Panc1 (cell line): ENCODE results near the gene PRDM2. TPM values are rescaled to one million over a fixed set of nuclear protein-coding genes. Genes with fewer than 3 reads are reported as not detected.

Experiments used
- ATAC-seq: fragments of 200-7000 bp; cut with Tn5 transposase; 2 replicates; pipeline ENCODE4 v1.9.1; 2020; ENCODE audit warnings: mild to moderate bottlenecking, moderate library complexity
- BruUV-seq: library from RNA; stranded (reverse); fragments of 400-500 nt; replicated peaks from 2 replicates; lab custom pipeline; 2021; lab: Mats Ljungman, UMichigan
- CTCF ChIA-PET: fragments of 300-600 bp; sonication (Branson Sonifier 250); formaldehyde crosslinking; loops from one replicate; lab custom pipeline; 2022; ENCODE audit warnings: antibody characterized with exemption; lab: Charles Lee
- POLR2A ChIA-PET: fragments of 300-600 bp; sonication (Branson Sonifier 250); formaldehyde crosslinking; loops from one replicate; lab custom pipeline; 2022; ENCODE audit warnings: antibody characterized with exemption; lab: Charles Lee
- DNase-seq: peaks from one replicate; pipeline ENCODE4 v3.0.0-alpha.2; 2010; ENCODE audit warnings: low read depth, low spot score
- H3K27ac ChIP-seq: 2 replicates; pipeline ENCODE4 v1.5.1; 2011; ENCODE audit warnings: mild to moderate bottlenecking, low read length, inconsistent platforms
- H3K27me3 ChIP-seq: fragments of 200-500 bp; sonication (Bioruptor generic); 2 replicates; pipeline ENCODE4 v1.6.0; 2014; ENCODE audit warnings: low read length, inconsistent platforms; ENCODE audit not compliant: control insufficient read depth, insufficient read depth
- H3K36me3 ChIP-seq: fragments of 200-500 bp; sonication (Bioruptor generic); 2 replicates; pipeline ENCODE4 v1.5.1; 2014; ENCODE audit warnings: inconsistent platforms, mild to moderate bottlenecking, low read length, moderate library complexity; ENCODE audit not compliant: control insufficient read depth, insufficient read depth
- H3K4me1 ChIP-seq: 2 replicates; pipeline ENCODE4 v1.5.1; 2011; ENCODE audit warnings: inconsistent platforms, mild to moderate bottlenecking, low read length, moderate library complexity; ENCODE audit not compliant: control insufficient read depth, insufficient read depth
- H3K4me3 ChIP-seq, 2 experiments: 2 replicates each; pipeline ENCODE4 v1.5.1; 2011 to 2012; ENCODE audit warnings: low read depth in 2 of 2, low read length in 2 of 2, mild to moderate bottlenecking in 2 of 2, inconsistent platforms in 1 of 2, moderate library complexity in 1 of 2
- H3K9me3 ChIP-seq: fragments of 200-500 bp; sonication (Bioruptor generic); 2 replicates; pipeline ENCODE4 v1.5.1; 2014; ENCODE audit warnings: low read depth, mild to moderate bottlenecking, inconsistent platforms, low read length, moderate library complexity; ENCODE audit not compliant: control insufficient read depth, insufficient read depth
- CTCF ChIP-seq: fragments of 450-650 bp; IDR thresholded peaks from 2 replicates; pipeline ENCODE4 v1.5.1; 2017; ENCODE audit warnings: mild to moderate bottlenecking
- POLR2AphosphoS5 ChIP-seq: IDR thresholded peaks from 2 replicates; pipeline ENCODE4 v1.6.1; 2012; ENCODE audit warnings: mild to moderate bottlenecking, low read depth, low read length, moderate library complexity
- REST ChIP-seq, 2 experiments: IDR thresholded peaks; 2 replicates each; pipeline ENCODE4 v1.6.1; 2011 to 2012; ENCODE audit warnings: low read depth in 2 of 2, control low read depth in 1 of 2, low read length in 1 of 2, mild to moderate bottlenecking in 1 of 2, moderate library complexity in 1 of 2; ENCODE audit not compliant: insufficient read depth in 1 of 2
- SIN3A ChIP-seq: IDR thresholded peaks from 2 replicates; pipeline ENCODE4 v1.6.1; 2012; ENCODE audit warnings: low read depth, mild to moderate bottlenecking, low read length, moderate library complexity, borderline replicate concordance; ENCODE audit not compliant: insufficient read depth
- TCF7L2 ChIP-seq: IDR thresholded peaks from 2 replicates; pipeline ENCODE4 v1.6.1; 2011; ENCODE audit warnings: mild to moderate bottlenecking, low read depth, low read length, inconsistent platforms
- in situ Hi-C: cut with HindIII; loops from 2 replicates; pipeline ENCODE4 v1.10.0; 2016; ENCODE audit warnings: low sequenced_read_pairs, low pct_unique_long_range_greater_than_20kb
- intact Hi-C: fragments of 100-400 bp; cut with micrococcal nuclease; formaldehyde crosslinking; loops from one replicate; pipeline ENCODE4 v1.10.0; 2022; ENCODE audit not compliant: unreplicated experiment
- total RNA-seq: library from RNA; stranded (reverse); gene quantifications from one replicate; pipeline ENCODE4 v1.2.1, GENCODE V29; 2021; ENCODE audit not compliant: unreplicated experiment

The PRDM2 gene
- total RNA-seq, 1 experiment from 2014 or later = 40.3 TPM

- Histone ChIP-seq H3K27me3 (no peaks in the 10 kb centered on the region), H3K27ac (no peak overlapping the region), H3K4me3 (no peak overlapping the region), H3K4me1 (no peaks in the 10 kb centered on the region), H3K9me3 (no peaks in the 10 kb centered on the region), H3K36me3 (no peaks in the 10 kb centered on the region)
- no peak for TF ChIP-seq CTCF
- TF ChIP-seq TCF7L2 = no peak
- no peak for TF ChIP-seq POLR2AphosphoS5
- no peak for TF ChIP-seq REST (IDR thresholded peaks at IDR 0.05; ENCODE audit: insufficient read depth in 1 of 2, low read depth in 2 of 2, low read length in 1 of 2)
- TF ChIP-seq SIN3A = no peak
- DNase-seq = no peak
- no peak for ATAC-seq
- intact Hi-C loops = no loop called here
- in situ Hi-C loops = no loop called here
- ChIA-PET CTCF (no interaction called here), POLR2A (no interaction called here)
- no TSS peak for BruUV-seq
Measured at GRCh38 chr1:13731897-13732296, 31.9 kb downstream of the PRDM2 start.

GRCh38 chr1:13732971-13733667 is 33.1 kb downstream of the PRDM2 start:
- H3K27me3 ChIP-seq = no peaks in the 10 kb centered on the region
- CTCF ChIA-PET = interaction anchor here (0.6 kb wide), 1 partner anchor 40 kb away, joined by 8 read pairs; no protein-coding TSS in a partner anchor

More at GRCh38 chr1:13732971-13733667, 33.1 kb downstream of the PRDM2 start:
- Histone ChIP-seq H3K4me3 (no peak overlapping the region), H3K36me3 (no peaks in the 10 kb centered on the region), H3K4me1 (no peaks in the 10 kb centered on the region), H3K27ac (no peak overlapping the region), H3K9me3 (no peaks in the 10 kb centered on the region)
- intact Hi-C loops (no loop called here), in situ Hi-C loops (no loop called here)
- DNase-seq (no peak), ATAC-seq (no peak)
- TF ChIP-seq CTCF (no peak), SIN3A (no peak), POLR2AphosphoS5 (no peak), REST (IDR thresholded peaks at IDR 0.05; ENCODE audit: insufficient read depth in 1 of 2, low read depth in 2 of 2, low read length in 1 of 2) (no peak), TCF7L2 (no peak)
- POLR2A ChIA-PET = interaction anchor here (0.8 kb wide), 1 partner anchor 19 kb away, joined by 3 read pairs; no protein-coding TSS in a partner anchor
- BruUV-seq = no TSS peak
